ENCODE data around the gene CGB3.
"Not testable (repeated sequence)": the region's sequence is repeated elsewhere in the genome, so short reads cannot be mapped to it uniquely, and the experiment has no call there.

Gene CGB3

DNA sequence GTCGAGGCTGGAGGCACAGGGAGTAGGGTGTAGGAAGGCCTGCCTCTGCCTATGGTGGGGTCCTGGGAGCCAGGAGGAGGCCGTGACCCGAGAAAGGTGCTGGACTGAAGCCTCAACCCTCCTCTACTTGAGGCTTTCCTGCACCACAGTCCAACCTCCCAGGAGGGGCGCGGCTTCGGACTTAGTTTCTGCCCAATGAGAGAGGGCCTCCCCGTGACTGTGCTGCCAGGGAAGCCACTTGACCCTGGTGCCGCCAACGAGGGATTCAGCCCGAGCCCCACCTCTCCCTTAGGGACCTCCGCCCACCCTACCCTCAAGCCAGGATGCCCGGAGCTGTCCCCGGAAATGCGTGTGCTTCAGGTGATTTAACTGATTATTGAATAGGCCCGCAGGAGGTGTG, at the start of gene CGB3:
Gene CGB3 (minus strand): TSS at position 101 of the 400 bp plus-strand sequence. CDS start 362 bp downstream, outside the sequence.
- DNase-seq (ENCODE audit: low read depth in 2 of 2), result not testable (repeated sequence)

DNA sequence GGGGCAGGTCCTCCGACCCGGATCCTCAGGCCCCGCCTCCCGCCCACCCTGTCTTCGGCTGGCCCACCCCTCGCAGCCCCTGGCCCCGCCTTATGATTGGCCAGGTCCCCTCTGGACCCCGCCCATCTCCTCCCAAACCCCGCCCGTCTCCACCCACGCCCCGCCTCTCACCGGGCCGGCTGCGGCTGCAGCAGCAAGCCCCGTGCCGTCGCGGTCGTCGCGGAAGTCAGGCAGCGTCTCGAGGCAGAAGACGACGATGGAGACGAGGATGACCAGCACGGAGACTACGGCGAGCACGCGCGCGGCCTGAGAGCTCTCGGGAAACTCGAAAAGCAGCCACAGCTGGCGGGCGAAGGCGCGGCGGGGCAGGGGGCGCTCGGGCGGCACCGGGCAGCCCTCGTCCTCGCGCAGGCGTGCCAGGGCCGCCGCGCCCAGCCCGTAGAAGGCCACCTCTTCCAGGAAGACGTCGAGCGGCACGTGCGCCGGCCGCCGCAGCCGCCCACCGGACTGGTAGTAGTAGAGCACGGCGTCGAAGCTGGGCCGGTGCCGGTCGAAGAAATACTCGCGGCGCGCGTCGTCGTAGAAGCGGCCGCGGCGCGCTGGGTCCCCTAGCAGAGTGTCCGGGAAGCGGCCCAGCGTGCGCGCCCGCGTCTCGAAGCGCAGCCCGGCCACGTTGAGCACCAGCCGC, 47.9 kb upstream of the CGB3 start:
- no peak for DNase-seq (ENCODE audit: low read depth in 2 of 2)

DNA sequence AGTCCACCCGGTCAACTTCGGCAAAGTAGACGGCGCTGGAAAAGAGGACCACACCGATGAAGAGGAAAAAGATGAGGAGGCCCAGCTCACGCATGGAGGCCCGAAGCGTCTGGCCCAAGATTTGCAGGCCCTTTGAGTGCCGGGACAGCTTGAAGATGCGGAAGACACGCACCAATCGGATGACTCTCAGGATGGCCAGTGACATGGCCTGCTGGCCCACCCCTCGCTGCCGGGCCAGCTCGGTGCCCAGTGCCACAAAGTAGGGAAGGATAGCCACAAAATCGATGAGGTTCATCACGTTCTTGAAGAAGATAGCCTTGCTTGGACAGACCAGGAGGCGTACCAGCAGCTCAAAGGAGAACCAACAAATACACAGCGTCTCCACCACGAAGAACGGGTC, 46.3 kb upstream of the CGB3 start:
- DNase-seq (ENCODE audit: low read depth in 2 of 2), result no peak

DNA sequence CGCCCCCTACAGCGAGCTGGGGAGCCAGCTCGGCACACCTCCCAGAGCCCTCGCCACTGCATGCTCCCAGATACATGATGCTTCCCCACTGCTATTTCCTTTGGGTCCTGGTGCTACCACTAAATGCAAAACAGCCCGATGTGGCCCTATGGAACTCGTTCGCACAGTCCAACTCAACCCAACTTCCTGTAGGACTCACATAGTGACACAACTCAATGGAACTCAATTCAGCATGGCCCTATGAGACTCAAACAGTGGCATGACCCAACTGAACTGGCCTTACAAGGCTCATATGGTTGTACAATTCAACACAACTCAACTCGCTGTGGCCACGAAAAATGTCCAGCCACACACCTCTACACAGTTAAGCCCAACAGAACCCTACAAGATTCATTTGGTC, 44.9 kb upstream of the CGB3 start:
- no peak for DNase-seq (ENCODE audit: low read depth in 2 of 2)

DNA sequence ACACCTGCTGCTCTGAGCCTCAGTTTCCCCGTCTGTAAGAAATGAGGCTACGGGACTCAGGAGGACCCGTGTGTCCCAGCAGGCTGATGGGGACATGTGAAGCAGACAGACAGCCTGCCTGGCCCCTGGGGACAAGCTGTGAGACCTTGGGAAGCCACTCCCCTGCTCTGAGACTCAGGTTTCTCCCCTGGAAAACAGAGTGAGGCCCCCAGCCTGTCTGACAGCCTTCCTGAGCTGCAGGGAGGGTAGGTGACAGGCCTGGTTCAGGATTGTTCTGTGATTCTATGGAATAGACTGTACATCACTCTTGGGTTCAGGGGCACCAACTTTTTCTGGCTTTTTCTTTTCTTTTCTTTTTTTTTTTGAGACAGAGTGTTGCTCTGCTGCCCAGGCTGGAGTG, 43.4 kb upstream of the CGB3 start:
- no peak for DNase-seq (ENCODE audit: low read depth in 2 of 2)

DNA sequence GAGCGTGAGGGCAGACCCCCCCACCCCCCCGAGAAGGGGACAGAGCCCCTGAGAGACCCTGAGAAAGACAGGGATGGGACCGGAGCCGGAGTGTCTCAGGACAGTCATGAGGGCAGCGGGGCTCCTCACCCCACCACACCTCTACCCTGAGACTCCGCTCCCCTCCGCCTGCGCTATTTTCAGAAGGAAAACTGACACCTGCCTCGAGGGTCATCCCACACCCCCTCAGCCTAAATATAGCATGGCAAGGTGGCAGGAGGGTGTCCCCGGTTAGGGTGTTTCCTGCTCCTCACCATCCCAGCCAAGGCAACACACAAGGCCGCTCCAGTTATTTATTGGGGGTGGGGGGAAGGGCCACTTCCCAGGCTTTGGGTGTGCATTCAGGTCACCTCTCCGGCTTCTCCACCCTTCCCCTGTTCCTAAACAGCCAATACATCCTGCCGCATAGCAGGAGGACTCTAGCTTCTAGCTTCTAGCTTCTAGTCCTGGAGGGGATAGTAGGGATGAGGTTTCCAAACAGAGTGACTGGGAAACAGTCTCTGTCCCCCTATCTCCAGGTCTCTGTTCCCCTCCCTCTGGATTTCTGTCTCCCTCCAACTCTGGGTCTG, 41.9 kb upstream of the CGB3 start:
- no peak for DNase-seq (ENCODE audit: low read depth in 2 of 2)

DNA sequence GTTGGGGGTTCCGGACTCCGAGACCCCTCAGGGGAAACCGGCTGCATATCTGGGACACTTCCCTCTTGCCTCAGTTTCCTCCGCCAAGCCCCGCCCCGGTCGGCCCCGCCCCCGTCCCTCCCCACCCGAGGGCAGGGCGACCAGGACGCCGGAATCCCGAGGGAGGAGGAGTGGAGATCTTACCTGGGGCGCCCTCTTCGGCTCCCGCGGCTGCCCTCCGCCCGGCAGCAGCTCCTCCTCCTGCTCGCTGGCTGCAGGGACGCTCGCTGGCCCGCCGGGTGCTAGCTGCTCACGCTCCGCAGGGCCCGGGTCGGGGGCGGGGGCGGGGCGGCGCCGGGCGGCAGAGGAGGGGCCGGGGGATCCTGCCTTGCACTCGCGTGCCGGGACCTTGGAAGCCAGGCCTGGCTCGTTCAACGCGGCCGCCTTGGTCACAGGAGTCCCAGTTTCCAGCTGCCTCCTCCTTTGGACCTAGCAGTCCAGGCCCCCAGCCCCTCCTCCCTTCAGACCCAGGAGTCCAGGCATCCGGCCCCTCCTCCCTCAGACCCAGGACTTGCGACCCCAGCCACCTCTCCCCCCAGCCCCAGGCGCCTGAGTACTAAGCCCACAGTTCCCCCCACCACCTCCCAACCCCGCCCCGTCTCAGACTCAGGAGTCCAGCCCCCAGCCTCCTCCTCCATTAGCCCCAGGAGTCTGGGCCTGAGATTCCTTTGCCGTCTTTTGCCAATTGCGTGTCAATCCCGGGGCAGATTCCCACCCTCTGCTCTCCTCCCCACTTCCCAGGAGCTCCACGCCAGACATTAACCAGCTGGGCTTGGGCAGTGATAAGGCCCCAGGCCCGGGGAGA, 40.9 kb upstream of the CGB3 start, which contains the start of gene NTF4:
Gene NTF4 (minus strand): TSS at position 51 of the 844 bp plus-strand sequence. CDS start 2,821 bp downstream, outside the sequence.
- no peak for DNase-seq (ENCODE audit: low read depth in 2 of 2)

DNA sequence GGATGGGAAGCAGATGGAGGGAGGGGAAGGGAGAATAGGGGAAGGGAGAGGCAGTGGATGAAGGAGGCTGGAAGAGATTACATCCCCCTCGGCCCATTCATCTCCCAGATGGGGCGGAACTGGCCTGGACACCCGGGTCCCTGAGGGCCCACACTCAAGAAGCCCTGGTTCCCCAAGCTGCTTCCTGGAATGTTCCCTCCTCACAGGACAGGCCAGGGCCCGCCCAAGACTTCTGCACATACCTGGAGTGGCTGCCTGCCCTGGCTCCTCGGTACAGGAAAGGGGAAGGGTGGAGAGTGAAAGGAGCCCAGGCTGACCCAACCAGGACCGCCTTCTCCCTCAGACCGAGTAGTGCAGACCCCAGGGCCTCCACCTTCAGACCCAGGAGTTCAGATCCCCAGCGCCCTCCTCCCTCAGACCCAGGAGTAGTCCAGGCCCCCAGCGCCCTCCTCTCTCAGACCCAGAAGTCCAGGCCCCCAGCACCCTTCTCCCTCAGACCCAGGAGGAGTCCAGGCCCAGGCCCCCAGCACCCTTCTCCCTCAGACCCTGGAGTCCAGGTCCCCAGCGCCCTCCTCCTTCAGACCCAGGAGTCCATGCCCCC, 40.0 kb upstream of the CGB3 start:
- no peak for DNase-seq (ENCODE audit: low read depth in 2 of 2)

DNA sequence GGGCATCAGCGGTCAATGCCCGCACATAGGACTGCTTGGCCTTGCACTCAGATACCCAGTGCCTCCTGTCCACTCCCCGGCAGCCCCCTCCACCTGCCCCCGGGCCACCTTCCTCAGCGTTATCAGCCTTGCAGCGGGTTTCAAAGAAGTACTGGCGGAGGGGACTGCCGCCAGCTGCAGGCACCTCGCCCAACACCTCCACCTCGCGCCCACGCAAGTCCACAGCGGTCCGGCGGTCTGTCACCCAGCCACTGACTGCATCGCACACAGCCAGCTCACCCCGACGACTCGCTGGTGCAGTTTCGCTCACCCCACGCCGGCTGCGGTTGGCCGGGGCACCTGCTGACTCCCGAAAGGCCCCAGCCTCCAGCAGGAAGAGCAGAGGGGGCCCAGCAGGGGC, 37.3 kb upstream of the CGB3 start:
- no peak for DNase-seq (ENCODE audit: low read depth in 2 of 2)

DNA sequence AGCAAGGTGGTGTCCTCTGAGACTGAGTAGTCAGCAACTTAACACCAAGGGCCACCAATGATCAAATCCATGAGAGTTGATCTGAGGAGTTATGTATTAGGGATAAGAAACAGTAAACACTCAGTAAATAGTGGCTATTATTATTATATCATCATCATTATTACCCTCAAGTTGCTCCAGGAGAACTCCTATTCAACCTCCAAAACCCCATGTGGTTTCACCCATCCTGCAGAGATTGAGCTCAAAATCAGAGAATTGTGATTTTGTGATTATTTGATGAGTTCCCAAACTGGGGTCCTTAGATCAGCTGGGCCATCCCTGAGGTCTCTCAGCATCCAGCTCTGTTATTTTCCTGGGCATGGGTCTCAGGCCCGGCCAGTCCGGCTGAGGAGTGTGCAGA, 36.9 kb upstream of the CGB3 start:
- no peak for DNase-seq (ENCODE audit: low read depth in 2 of 2)

DNA sequence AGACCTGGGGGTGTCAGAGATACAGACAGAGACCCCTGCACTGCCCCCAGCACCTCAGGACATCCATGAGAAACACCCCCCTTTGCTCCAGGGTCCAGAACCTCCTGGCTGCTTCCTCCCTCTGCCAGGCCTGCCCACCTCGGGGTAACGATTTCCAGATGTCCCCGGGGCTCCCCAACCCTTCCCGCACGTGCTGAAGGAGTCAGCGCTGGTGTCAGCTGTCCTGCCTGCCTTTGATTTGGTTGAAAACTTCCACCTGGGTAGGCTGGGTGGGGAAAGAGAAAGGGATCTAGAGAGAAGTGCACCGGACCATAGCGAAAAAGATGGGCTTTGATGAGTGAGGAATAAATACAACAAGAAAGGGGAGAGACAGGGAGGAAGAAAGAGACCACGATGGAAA, 34.9 kb upstream of the CGB3 start:
- no peak for DNase-seq (ENCODE audit: low read depth in 2 of 2)

DNA sequence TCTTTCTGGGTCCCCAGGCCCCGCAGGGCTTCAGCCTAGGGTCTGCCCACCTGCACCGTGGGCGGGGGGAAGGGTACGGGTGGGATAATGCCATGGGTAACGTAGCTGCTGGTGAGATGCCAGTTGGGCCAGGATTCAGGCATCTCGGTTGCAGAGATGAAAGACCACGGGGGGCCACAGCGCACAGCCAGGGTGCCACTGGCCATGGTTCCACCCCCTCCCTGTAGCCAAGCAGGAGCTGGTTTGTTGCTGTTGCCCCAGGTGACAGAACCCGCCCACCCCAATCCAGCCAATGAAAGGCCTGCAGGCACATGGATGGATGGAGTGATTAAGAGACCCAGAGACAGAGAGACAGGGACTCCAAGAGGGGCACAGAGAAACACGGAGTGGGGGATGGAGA, 34.4 kb upstream of the CGB3 start:
- no peak for DNase-seq (ENCODE audit: low read depth in 2 of 2)

DNA sequence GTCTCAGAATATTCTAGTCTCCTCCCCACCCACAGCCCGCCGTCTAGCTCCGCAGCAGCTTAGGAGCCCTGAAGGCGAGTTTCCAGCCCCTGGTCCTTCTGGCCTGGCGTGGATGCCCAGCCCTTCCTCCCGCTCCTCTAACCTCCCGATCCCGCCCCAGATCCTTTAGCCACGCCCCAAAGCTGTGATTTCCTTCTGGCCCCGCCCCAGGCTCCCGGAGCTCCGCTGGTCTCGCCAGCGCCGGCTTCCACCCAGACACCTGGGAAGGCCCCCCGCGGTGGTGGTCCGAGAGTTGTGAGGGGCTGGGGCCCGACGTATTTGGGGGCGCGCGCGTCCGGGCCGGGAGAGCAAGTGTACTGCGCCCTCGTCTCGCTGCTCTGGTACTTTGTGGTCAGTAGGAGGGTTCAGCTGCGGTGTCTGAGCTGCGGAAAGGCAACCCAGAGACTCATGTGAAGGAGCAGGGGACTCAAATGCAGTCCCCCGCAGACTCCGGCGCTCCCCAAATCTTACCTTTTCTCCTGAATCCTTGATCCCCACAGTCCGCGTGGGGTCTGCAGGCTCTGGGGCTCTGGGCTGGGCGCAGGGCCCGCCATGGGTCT, 33.6 kb upstream of the CGB3 start, which contains the start of gene CGB7:
Gene CGB7 (minus strand): TSS at position 114 of the 599 bp plus-strand sequence. CDS start 2,374 bp downstream, outside the sequence.
- DNase-seq (ENCODE audit: low read depth in 2 of 2), result no peak

DNA sequence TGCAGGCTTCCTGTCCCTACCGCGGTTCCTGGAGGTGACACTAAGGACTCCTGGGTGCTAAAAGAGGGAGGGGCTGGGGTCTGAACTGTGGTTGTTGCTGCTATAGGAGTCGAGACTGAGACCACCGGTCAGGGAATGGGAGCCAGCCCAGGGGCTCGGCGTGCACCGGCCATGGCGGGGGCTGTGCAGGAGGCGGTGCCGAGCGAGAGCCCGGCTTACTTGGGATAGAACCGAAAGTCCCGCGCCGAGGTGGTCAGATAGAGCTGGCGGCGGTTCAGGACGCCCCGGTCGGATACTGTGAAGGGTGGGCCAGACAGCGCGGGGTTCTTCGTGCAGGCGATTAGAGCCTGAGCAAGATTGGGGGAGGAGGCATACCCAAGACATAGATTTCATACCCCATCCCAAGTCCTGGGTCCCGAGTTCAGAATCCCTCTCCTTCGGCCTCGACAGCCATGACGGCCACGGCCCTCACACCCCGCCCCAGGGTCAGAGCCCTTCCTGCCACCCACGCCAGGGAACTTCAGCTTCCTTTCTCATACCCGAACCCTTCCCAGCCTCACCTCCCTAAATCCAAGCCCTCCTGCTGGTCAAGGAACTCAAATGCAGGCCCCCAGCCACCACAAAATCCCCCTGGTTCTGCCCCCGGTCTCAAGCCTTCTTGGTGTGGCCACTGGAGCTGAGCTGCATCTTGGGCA, 32.9 kb upstream of the CGB3 start:
- DNase-seq (ENCODE audit: low read depth in 2 of 2), result not testable (repeated sequence)

DNA sequence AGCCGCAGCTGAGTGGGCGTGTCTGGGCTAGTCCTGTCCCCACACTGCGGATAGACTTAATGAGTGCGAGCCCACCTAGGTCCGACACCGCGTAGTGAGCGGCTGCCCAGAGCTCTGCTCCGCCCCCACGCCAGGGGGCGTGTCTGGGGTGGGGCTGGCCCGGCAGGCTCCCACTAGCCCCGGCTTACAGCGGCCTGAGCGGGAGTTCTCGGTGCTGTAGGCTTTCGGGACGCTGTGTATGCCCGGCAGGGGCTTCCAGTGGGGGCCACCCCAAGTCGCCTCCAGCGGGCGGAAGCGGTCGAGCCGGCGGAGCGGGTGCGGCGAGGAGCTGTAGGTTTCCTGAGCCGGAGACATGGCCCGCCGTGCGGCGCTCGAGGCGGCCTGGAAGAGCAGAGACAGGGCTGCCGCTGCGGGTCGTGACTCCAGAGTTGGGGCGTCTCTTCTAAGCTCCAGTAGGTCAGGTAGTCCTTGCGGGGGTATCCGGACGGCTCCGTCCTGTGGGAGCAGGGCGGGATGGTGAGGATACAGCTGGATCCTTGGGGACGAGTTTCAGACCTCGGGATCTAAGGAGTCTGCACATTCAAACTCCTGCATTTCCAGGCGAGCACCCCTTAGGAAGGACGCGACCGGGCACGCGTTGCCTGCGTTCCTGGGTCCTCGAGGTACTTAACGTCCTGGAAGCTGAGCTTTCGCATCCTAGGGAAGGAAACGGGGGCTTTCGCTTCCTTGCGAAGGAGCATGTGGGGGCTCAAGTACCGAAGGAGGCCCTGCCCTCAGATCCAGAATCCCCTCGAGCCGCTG, 32.2 kb upstream of the CGB3 start:
- peak; percentile 17 to 19 for DNase-seq (ENCODE audit: low read depth in 2 of 2)

DNA sequence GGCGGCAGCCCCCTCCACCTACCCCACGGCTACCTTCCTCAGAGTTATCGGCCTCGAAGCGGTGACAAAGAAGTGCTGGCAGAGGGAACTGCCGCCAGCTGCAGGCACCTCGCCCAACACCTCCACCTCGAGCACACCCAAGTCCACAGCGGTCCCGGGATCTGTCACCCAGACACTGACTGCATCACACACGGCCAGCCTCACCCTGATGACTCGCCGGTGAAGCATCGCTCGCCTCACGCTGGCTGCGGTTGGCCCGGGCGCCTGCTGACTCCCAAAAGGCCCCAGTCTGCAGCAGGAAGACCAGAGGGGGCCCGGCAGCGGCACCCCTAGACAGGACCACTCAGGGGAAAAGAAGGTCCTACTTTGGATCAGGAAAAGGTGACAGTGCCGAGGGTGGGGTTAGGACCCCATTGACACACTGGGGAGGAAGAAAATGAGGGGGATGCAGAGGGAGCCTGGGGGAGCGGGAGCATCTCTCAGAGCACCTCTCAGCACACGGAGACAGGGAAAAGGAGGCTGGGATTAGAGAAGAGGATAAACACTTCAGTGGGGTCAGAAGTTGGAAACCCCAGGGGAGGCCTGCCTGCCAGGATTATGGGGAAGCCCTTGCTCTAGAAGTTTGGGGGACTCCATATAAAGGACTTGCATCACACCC, 26.4 kb upstream of the CGB3 start:
- not testable (repeated sequence) for DNase-seq (ENCODE audit: low read depth in 2 of 2)

DNA sequence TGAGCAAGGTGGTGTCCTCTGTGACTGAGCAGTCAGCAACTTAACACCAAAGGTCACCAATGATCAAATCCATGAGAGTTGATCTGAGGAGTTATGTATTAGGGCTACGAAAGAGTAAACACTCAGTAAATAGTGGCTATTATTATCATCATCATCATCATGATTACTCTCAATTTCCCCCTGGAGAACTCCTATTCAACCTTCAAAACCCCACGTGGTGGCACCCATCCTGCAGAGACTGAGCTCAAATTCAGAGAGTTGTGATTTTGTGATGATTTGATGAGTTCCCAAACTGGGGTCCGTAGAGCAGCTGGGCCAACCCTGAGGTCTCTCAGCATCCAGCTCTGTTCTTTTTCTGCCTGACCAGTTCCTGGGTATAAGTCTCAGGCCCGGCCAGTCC, 25.7 kb upstream of the CGB3 start:
- not testable (repeated sequence) for DNase-seq (ENCODE audit: low read depth in 2 of 2)

DNA sequence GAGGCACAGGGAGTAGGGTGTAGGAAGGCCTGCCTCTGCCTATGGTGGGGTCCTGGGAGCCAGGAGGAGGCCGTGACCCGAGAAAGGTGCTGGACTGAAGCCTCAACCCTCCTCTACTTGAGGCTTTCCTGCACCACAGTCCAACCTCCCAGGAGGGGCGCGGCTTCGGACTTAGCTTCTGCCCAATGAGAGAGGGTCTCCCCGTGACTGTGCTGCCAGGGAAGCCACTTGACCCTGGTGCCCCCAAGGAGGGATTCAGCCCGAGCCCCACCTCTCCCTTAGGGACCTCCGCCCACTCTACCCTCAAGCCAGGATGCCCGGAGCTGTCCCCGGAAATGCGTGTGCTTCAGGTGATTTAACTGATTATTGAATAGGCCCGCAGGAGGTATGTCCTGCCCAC, 24.9 kb upstream of the CGB3 start, which contains the start of gene CGB8:
Gene CGB8 (minus strand): TSS at position 101 of the 400 bp plus-strand sequence. CDS start 372 bp downstream, outside the sequence.
- DNase-seq (ENCODE audit: low read depth in 2 of 2), result not testable (repeated sequence)

DNA sequence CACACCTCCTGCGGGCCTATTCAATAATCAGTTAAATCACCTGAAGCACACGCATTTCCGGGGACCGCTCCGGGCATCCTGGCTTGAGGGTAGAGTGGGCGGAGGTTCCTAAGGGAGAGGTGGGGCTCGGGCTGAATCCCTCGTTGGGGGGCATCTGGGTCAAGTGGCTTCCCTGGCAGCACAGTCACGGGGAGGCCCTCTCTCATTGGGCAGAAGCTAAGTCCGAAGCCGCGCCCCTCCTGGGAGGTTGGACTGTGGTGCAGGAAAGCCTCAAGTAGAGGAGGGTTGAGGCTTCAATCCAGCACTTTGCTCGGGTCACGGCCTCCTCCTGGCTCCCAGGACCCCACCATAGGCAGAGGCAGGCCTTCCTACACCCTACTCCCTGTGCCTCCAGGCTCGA, 19.4 kb upstream of the CGB3 start, which contains the start of gene CGB5:
Gene CGB5 (plus strand): TSS at position 301 of the 400 bp plus-strand sequence. CDS start 362 bp downstream, outside the sequence.
- not testable (repeated sequence) for DNase-seq (ENCODE audit: low read depth in 2 of 2)

Data from stimulated activated CD8-positive, alpha-beta memory T cell treated with anti-CD3 and anti-CD28 coated beads, Interleukin-15, amount 100 ng/mL, for 4 hours (primary cell).